PFSK-1 (cell line): ENCODE measurements around the gene RPH3AL.

Experiments used
- FOXP2 ChIP-seq: optimal IDR thresholded peaks from 2 replicates; pipeline ENCODE3; 2011; ENCODE audit warnings: borderline replicate concordance, control low read depth, inconsistent platforms; ENCODE audit not compliant: insufficient read depth; ENCODE audit errors: extremely low read length, extremely low read depth
- POLR2AphosphoS5 ChIP-seq: IDR thresholded peaks from 2 replicates; pipeline ENCODE4 v1.6.1; 2012; ENCODE audit warnings: low read depth, mild to moderate bottlenecking, control low read depth, low read length, moderate library complexity
- SIN3A ChIP-seq: IDR thresholded peaks from 2 replicates; pipeline ENCODE4 v1.6.1; 2012; ENCODE audit warnings: mild to moderate bottlenecking, low read length, moderate library complexity, borderline replicate concordance; ENCODE audit not compliant: insufficient read depth
- TAF1 ChIP-seq: IDR thresholded peaks from 2 replicates; pipeline ENCODE4 v1.6.1; 2012; ENCODE audit warnings: low read length, control low read depth, borderline replicate concordance; ENCODE audit not compliant: insufficient read depth
- TF ChIP-seq, protein P1 (sequence below), 2 experiments: IDR thresholded peaks; 2 replicates each; pipeline versions ENCODE4 v1.6.1 to v1.8.0; 2011 to 2012; ENCODE audit warnings: low read depth in 2 of 2, low read length in 2 of 2, control low read depth in 1 of 2, inconsistent platforms in 1 of 2, mild to moderate bottlenecking in 1 of 2, moderate library complexity in 1 of 2; ENCODE audit not compliant: insufficient read depth in 1 of 2

The RPH3AL gene

DNA sequence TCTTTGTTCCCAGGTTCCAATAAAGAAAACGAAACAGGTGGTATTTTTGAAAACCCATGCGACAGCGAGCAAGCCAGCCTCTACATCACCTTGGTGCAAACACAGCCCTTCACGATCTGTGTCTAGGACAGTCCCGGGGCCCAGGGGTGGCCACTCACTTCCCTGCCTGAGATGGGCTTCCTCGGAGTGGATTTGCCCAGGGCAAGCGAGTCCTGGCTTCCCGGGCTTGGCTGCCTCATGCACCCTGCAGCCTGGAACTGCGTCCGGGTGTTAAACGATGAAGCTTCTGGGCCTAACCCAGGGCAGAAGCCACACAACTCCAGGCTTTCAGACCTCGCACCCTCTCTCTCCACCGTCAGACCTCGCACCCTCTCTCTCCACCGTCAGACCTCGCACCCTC lies 66.0 kb downstream of the RPH3AL start:
- no peak for TF ChIP-seq FOXP2
- TF ChIP-seq SIN3A, result no peak
- no peak for TF ChIP-seq TAF1
- TF ChIP-seq POLR2AphosphoS5, result no peak
- TF ChIP-seq, protein P1, sequence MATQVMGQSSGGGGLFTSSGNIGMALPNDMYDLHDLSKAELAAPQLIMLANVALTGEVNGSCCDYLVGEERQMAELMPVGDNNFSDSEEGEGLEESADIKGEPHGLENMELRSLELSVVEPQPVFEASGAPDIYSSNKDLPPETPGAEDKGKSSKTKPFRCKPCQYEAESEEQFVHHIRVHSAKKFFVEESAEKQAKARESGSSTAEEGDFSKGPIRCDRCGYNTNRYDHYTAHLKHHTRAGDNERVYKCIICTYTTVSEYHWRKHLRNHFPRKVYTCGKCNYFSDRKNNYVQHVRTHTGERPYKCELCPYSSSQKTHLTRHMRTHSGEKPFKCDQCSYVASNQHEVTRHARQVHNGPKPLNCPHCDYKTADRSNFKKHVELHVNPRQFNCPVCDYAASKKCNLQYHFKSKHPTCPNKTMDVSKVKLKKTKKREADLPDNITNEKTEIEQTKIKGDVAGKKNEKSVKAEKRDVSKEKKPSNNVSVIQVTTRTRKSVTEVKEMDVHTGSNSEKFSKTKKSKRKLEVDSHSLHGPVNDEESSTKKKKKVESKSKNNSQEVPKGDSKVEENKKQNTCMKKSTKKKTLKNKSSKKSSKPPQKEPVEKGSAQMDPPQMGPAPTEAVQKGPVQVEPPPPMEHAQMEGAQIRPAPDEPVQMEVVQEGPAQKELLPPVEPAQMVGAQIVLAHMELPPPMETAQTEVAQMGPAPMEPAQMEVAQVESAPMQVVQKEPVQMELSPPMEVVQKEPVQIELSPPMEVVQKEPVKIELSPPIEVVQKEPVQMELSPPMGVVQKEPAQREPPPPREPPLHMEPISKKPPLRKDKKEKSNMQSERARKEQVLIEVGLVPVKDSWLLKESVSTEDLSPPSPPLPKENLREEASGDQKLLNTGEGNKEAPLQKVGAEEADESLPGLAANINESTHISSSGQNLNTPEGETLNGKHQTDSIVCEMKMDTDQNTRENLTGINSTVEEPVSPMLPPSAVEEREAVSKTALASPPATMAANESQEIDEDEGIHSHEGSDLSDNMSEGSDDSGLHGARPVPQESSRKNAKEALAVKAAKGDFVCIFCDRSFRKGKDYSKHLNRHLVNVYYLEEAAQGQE (IDR thresholded peaks at IDR 0.05; ENCODE audit: insufficient read depth in 1 of 2, low read depth in 2 of 2, low read length in 2 of 2), result no peak

DNA sequence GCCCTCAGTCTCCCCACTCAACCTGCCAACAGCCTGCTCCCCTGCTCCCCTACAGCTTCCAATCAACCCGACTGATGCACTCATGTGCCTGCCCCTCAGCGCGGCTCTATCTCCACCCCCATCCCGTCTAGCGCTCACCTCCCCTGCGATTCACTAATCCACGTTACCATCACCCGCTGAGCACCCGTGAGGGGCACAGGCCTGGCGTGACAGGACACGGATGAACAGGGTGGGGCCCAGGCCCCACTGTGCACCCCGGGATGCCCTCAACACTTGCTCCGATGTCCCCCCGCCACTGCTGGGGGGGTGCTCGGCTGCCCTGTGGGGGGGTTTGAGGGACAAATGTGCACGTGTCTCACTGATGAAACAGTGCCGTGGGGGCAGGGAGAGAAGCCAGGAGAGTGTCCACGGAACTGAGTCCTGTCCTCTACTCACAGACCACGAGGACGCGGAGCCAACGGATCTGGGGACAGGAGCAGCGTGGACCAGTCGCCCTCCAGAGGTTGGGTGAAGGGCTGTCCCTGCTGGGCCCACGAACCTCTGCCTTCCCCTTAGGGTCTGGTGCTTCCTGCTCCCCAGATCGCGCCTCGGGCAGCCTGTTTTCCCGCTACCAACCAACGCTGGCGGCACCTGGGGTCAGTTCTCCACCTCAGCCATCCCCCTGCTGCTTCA lies 66.7 kb downstream of the RPH3AL start:
- TF ChIP-seq, protein P1 (IDR thresholded peaks at IDR 0.05; ENCODE audit: insufficient read depth in 1 of 2, low read depth in 2 of 2, low read length in 2 of 2), result no peak
- TF ChIP-seq SIN3A (no peak), POLR2AphosphoS5 (no peak)

DNA sequence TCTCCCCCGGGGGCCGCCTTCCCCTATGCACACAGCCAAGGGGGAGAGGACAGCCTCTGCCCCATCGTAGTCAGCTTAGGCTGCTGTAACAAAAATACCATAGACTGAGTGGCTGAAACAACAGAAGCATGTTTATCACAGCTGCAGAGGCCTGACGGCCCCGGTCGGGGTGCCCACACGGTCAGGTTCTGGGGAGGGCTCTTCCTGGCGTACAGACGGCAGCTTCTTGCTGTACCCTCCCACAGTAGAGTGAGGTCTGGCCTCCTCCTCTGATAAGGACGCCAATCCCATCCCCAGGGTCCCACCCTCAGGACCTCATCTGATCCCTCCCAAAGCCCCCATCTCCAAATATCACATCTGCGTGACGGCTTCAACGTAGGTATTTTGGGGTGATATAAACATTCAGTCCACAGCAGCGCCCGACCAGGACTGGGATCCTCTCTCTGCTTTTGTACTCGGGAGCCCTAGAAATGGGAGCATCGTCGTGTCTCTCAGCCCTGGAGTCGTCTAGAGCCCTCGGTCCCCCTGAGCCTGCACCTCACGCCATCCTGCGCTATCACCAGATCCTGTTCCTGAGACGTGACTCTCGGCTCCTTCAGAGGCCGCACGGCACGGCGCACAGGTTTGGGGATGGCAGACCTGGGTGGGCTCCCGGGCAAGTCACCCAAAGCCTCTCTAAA lies 67.8 kb downstream of the RPH3AL start:
- TF ChIP-seq, protein P1 (IDR thresholded peaks at IDR 0.05; ENCODE audit: insufficient read depth in 1 of 2, low read depth in 2 of 2, low read length in 2 of 2), result no peak
- no peak for TF ChIP-seq SIN3A
- TF ChIP-seq TAF1, result no peak
- no peak for TF ChIP-seq POLR2AphosphoS5
- TF ChIP-seq FOXP2, result no peak

DNA sequence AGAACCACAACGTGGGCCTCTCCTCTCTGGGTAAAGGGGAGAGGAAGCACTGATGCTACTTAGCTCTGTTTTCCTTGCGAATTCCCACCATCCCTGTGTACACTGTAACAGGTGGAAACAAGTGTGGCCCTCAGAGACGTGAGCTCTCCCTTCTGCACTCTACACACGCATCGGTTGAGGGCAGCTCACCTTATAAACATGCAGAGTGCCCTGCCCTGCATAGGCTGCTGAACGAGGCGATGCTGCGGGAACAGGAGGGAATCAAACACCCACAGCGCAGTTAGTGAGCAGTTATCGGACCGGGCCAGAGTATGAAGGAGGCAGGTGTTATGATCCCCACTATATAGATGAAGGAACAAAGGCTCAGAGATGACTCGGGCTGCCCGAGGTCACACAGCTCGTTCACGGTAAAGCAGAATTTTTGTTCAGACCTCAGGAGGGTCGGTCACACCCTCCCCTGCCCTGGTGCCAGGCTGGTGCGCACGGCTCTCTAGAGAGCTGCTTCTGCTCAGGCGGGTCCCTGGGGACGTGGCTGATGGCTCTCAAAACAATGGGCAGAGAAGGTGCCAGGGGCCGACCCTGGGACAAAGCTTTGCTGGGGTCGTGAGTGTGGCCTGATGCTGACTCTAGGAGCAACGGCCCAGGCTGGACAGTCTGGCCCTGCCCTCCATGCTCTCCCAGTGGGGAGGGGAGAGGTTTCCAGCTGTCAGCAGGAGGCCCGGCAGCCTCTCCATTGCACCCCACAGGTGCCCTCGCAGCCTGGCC lies 68.5 kb downstream of the RPH3AL start:
- TF ChIP-seq SIN3A, result no peak
- TF ChIP-seq POLR2AphosphoS5, result no peak
- TF ChIP-seq TAF1, result no peak
- no peak for TF ChIP-seq FOXP2
- TF ChIP-seq, protein P1 (IDR thresholded peaks at IDR 0.05; ENCODE audit: insufficient read depth in 1 of 2, low read depth in 2 of 2, low read length in 2 of 2), result no peak
